Fibroblast of upper back skin (primary cell): ENCODE measurements around the gene DNAJB6.
A peak's percentile ranks its signal among the peaks of the same experiment; 100 is the strongest.

ENCODE experiments used
- DNase-seq: peaks from one replicate; pipeline ENCODE4 v3.0.0-alpha.2; 2013

DNAJB6 gene

GRCh38 chr7:157371296-157371695 lies 34.5 kb downstream of the DNAJB6 start:
- no peak for DNase-seq

GRCh38 chr7:157372300-157373232 lies 35.8 kb downstream of the DNAJB6 start:
- no peak for DNase-seq

GRCh38 chr7:157373493-157373892 lies 36.7 kb downstream of the DNAJB6 start:
- no peak for DNase-seq

- no peak for DNase-seq
Measured at GRCh38 chr7:157375410-157375809, 38.6 kb downstream of the DNAJB6 start.

GRCh38 chr7:157377436-157378124 lies 40.8 kb downstream of the DNAJB6 start:
- no peak for DNase-seq

GRCh38 chr7:157378390-157378789 lies 41.6 kb downstream of the DNAJB6 start:
- no peak for DNase-seq

GRCh38 chr7:157379493-157379892 lies 42.7 kb downstream of the DNAJB6 start:
- no peak for DNase-seq

- DNase-seq, result no peak
Measured at GRCh38 chr7:157380416-157380815, 43.6 kb downstream of the DNAJB6 start.

GRCh38 chr7:157383868-157384267 lies 47.1 kb downstream of the DNAJB6 start:
- DNase-seq, result no peak

GRCh38 chr7:157384301-157384700 lies 47.5 kb downstream of the DNAJB6 start:
- DNase-seq, result peak; percentile 7

- peak; percentile 69 for DNase-seq
Measured at GRCh38 chr7:157386979-157387800, 50.4 kb downstream of the DNAJB6 start.

GRCh38 chr7:157388301-157388700 lies 51.5 kb downstream of the DNAJB6 start:
- no peak for DNase-seq

- DNase-seq, result peak; percentile 41
Measured at GRCh38 chr7:157389951-157390730, 53.3 kb downstream of the DNAJB6 start.

- no peak for DNase-seq
Measured at GRCh38 chr7:157391036-157391710, 54.4 kb downstream of the DNAJB6 start.

GRCh38 chr7:157392256-157393037 lies 55.6 kb downstream of the DNAJB6 start:
- DNase-seq, result no peak

GRCh38 chr7:157394246-157395191 lies 57.7 kb downstream of the DNAJB6 start:
- DNase-seq, result peak; percentile 43

- DNase-seq, result no peak
Measured at GRCh38 chr7:157395206-157395605, 58.4 kb downstream of the DNAJB6 start.

GRCh38 chr7:157396316-157397035 lies 59.7 kb downstream of the DNAJB6 start:
- DNase-seq, result no peak
